Right lobe of liver (tissue), 4 donors: ENCODE results near the gene SLC13A5.

Experiments used
- CTCF ChIP-seq, 4 donors: fragments of 200-600 bp in 3 of 4; fragments of 450-650 bp in 1 of 4; IDR thresholded peaks; one replicate each; pipeline versions ENCODE4 v1.5.1 to v1.8.0; 2016 to 2022; ENCODE audit warnings: antibody characterized with exemption in 4 of 4, mild to moderate bottlenecking in 2 of 4
- POLR2A ChIP-seq: fragments of 450-650 bp; IDR thresholded peaks from one replicate; pipeline ENCODE4 v1.6.1; 2017; ENCODE audit warnings: antibody characterized with exemption, mild to moderate bottlenecking
- donor health status: DM: no; HTN: no; CAD: no.
- donor health status: DM: no; HTN: no; CAD: no.
- donor health status: DM: no; HTN: yes; CAD: no.

DNA sequence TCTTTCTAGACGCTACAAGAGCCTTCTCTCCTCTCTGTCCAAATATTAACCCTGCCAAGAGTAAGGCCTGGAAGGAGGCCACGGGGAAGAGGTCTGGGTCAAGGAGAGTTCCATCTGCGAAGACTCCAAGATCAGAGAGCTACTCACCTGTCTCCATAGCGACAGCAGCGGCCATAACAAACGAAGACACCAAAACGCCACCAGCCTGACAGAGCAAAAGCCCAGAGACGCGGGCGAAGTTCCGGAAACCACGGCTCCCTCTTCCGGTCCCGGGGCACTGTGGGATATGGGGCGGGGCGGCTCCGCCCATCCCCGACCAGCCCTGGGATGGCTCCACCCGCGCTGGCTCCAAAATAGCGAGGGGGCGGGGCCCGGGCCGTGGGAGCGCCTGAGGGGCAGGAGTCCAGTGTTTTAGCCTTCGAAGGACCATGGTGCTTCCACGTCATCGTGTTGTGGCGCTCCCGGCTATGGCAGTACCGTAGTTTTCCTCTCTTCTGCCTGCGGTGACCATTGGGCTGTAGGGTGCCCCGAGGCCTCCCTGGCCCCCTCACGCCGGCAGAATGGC, 61.7 kb downstream of the SLC13A5 start, which contains the start of the genes C17orf100 and MED31:
- no peak for TF ChIP-seq CTCF (IDR thresholded peaks at IDR 0.05)
- peak; percentile 83 for TF ChIP-seq POLR2A
